SK-N-SH (cell line): ENCODE data around the gene DOCK10. TPM values are rescaled to one million over a fixed set of nuclear protein-coding genes. Genes with fewer than 3 reads are reported as not detected.

Source experiments
- CTCF ChIA-PET: fragments of 300-600, 350-600 bp; formaldehyde crosslinking; extraction: SDS; loops from one replicate; lab custom pipeline; 2021; lab: Yijun Ruan, JAX
- POLR2A ChIA-PET: fragments of 350-600 bp; sonication (Branson Sonifier 250); formaldehyde crosslinking; extraction: SDS; loops from one replicate; lab custom pipeline; 2020; ENCODE audit warnings: antibody characterized with exemption, inconsistent platforms; lab: Yijun Ruan, JAX
- DNase-seq: peaks from one replicate; pipeline ENCODE4 v3.0.0; 2012
- H2AFZ ChIP-seq: fragments of 200-600 bp; sonication (generic); 2 replicates; pipeline ENCODE4 v1.8.1; 2016; ENCODE audit warnings: antibody characterized with exemption, mild to moderate bottlenecking, low read depth
- H3F3A ChIP-seq: fragments of 200-600 bp; sonication (generic); replicated peaks from 2 replicates; pipeline ENCODE3; 2016; ENCODE audit warnings: antibody characterized with exemption, mild to moderate bottlenecking; ENCODE audit not compliant: insufficient read depth
- H3K27ac ChIP-seq, 2 experiments: fragments of 200-500 bp in 1 of 2; fragments of 200-600 bp in 1 of 2; sonication (Bioruptor generic) in 1 of 2; sonication (generic), shearing (Covaris generic) in 1 of 2; 2 replicates each; pipeline versions ENCODE4 v1.5.1 to v1.6.1; 2014 to 2016; ENCODE audit warnings: low read depth in 2 of 2, inconsistent platforms in 1 of 2, low read length in 1 of 2, mild to moderate bottlenecking in 1 of 2, mixed read lengths in 1 of 2
- H3K27me3 ChIP-seq: fragments of 200-600 bp; sonication (generic), shearing (Covaris generic); 2 replicates; pipeline ENCODE4 v1.6.1; 2016; ENCODE audit warnings: mixed run types; ENCODE audit not compliant: insufficient read depth
- H3K36me3 ChIP-seq, 2 experiments: fragments of 200-500 bp in 1 of 2; fragments of 200-600 bp in 1 of 2; sonication (Bioruptor generic) in 1 of 2; sonication (generic) in 1 of 2; replicated peaks in 1 of 2; 2 replicates each; pipeline versions ENCODE3 to v1.5.1; 2014 to 2016; ENCODE audit warnings: low read length in 1 of 2, mild to moderate bottlenecking in 1 of 2; ENCODE audit not compliant: insufficient read depth in 2 of 2, control insufficient read depth in 1 of 2
- H3K4me1 ChIP-seq, 2 experiments: fragments of 200-500 bp in 1 of 2; fragments of 200-600 bp in 1 of 2; sonication (Bioruptor generic) in 1 of 2; sonication (generic), shearing (Covaris generic) in 1 of 2; 2 replicates each; pipeline versions ENCODE4 v1.5.1 to v1.6.1; 2014 to 2016; ENCODE audit warnings: low read depth in 1 of 2, low read length in 1 of 2, mixed run types in 1 of 2; ENCODE audit not compliant: insufficient read depth in 2 of 2, control insufficient read depth in 1 of 2
- H3K4me2 ChIP-seq: fragments of 200-600 bp; sonication (generic), shearing (Covaris generic); 2 replicates; pipeline ENCODE4 v1.6.1; 2017; ENCODE audit warnings: mixed run types
- H3K4me3 ChIP-seq, 2 experiments: fragments of 200-500 bp in 1 of 2; fragments of 200-600 bp in 1 of 2; sonication (Bioruptor generic) in 1 of 2; sonication (generic), shearing (Covaris generic) in 1 of 2; 2 replicates each; pipeline versions ENCODE4 v1.5.1 to v1.8.1; 2014 to 2016; ENCODE audit warnings: low read depth in 2 of 2, inconsistent platforms in 1 of 2, low read length in 1 of 2, mild to moderate bottlenecking in 1 of 2, mixed read lengths in 1 of 2, moderate library complexity in 1 of 2
- H3K79me2 ChIP-seq: fragments of 200-600 bp; sonication (generic); 2 replicates; pipeline ENCODE4 v1.8.1; 2017; ENCODE audit warnings: mild to moderate bottlenecking; ENCODE audit not compliant: insufficient read depth
- H3K9ac ChIP-seq: fragments of 200-600 bp; sonication (generic); 2 replicates; pipeline ENCODE4 v1.6.1; 2017; ENCODE audit warnings: mixed run types
- H3K9me2 ChIP-seq: fragments of 200-600 bp; sonication (generic); 2 replicates; pipeline ENCODE4 v1.6.1; 2017; ENCODE audit warnings: mixed run types
- H3K9me3 ChIP-seq: fragments of 200-600 bp; sonication (generic); 2 replicates; pipeline ENCODE4 v1.6.1; 2017; ENCODE audit warnings: mixed run types, mild to moderate bottlenecking, moderate library complexity
- H4K20me1 ChIP-seq: fragments of 200-600 bp; sonication (generic); 2 replicates; pipeline ENCODE4 v1.6.1; 2017; ENCODE audit warnings: mild to moderate bottlenecking, mixed run types; ENCODE audit not compliant: insufficient read depth
- CHD2 ChIP-seq: fragments of 150-350 bp; IDR thresholded peaks from 2 replicates; pipeline ENCODE4 v1.6.1; 2018; ENCODE audit warnings: low read length; ENCODE audit not compliant: partially characterized antibody
- ELF1 ChIP-seq: IDR thresholded peaks from 2 replicates; pipeline ENCODE4 v1.4.0; 2012
- EZH2phosphoT487 ChIP-seq: fragments of 200-600 bp; sonication (generic); IDR thresholded peaks from 2 replicates; pipeline ENCODE4 v1.6.1; 2017; ENCODE audit warnings: low read depth, mixed run types, mild to moderate bottlenecking, antibody characterized with exemption, moderate library complexity, borderline replicate concordance
- FOSL2 ChIP-seq: IDR thresholded peaks from 2 replicates; pipeline ENCODE4 v1.4.0; 2012; ENCODE audit warnings: low read depth, mild to moderate bottlenecking, moderate library complexity, borderline replicate concordance
- FOXJ3 ChIP-seq: sonication (generic); formaldehyde crosslinking; IDR thresholded peaks from 2 replicates; pipeline ENCODE4 v1.5.1; 2020; ENCODE audit warnings: mild to moderate bottlenecking, missing genetic modification reagents
- GABPA ChIP-seq: IDR thresholded peaks from 2 replicates; pipeline ENCODE4 v1.4.0; 2012; ENCODE audit warnings: low read depth, mild to moderate bottlenecking
- GATA2 ChIP-seq: sonication (generic); formaldehyde crosslinking; IDR thresholded peaks from 2 replicates; pipeline ENCODE4 v1.5.0; 2020; ENCODE audit warnings: mild to moderate bottlenecking, missing genetic modification reagents
- JUND ChIP-seq: IDR thresholded peaks from 2 replicates; pipeline ENCODE4 v1.4.0; 2012
- MAX ChIP-seq: IDR thresholded peaks from 2 replicates; pipeline ENCODE4 v1.4.0; 2012; ENCODE audit warnings: low read depth
- MEF2A ChIP-seq: IDR thresholded peaks from 2 replicates; pipeline ENCODE4 v1.4.0; 2012; ENCODE audit warnings: low read depth, borderline replicate concordance
- MXI1 ChIP-seq: IDR thresholded peaks from 2 replicates; pipeline ENCODE4 v1.6.1; 2012; ENCODE audit warnings: mild to moderate bottlenecking, low read depth, low read length, improper control_type of control experiment
- NFIC ChIP-seq: IDR thresholded peaks from 2 replicates; pipeline ENCODE4 v1.4.0; 2012; ENCODE audit warnings: borderline replicate concordance
- PBX3 ChIP-seq: IDR thresholded peaks from 2 replicates; pipeline ENCODE4; 2012
- RAD21 ChIP-seq: IDR thresholded peaks from 2 replicates; pipeline ENCODE4 v1.6.1; 2012; ENCODE audit warnings: mild to moderate bottlenecking, low read length
- RCOR1 ChIP-seq: fragments of 150-350 bp; IDR thresholded peaks from 2 replicates; pipeline ENCODE4 v1.6.1; 2017; ENCODE audit warnings: antibody characterized with exemption, low read length
- TCF12 ChIP-seq: IDR thresholded peaks from 2 replicates; pipeline ENCODE4 v1.4.0; 2012
- YY1 ChIP-seq: IDR thresholded peaks from 2 replicates; pipeline ENCODE4 v1.4.0; 2012; ENCODE audit warnings: low read depth, mild to moderate bottlenecking
- WGBS: methylation state at CpG from one replicate; pipeline ENCODE4 v1.1.6; 2017; ENCODE audit warnings: low lambda C conversion rate; 5-methylcytosine and 5-hydroxymethylcytosine counted together
- polyA plus RNA-seq, 3 experiments: library from polyadenylated mRNA; depleted of rRNA; stranded (reverse); fragments of >200 nt; gene quantifications; 2 replicates each; pipeline ENCODE4 v1.2.3, GENCODE V29; 2012
- TF ChIP-seq, protein P1 (sequence below): fragments of 150-350 bp; IDR thresholded peaks from 2 replicates; pipeline ENCODE4 v1.6.1; 2016; ENCODE audit warnings: mild to moderate bottlenecking, low read depth, low read length
- TF ChIP-seq, protein P2 (sequence below): fragments of 150-350 bp; IDR thresholded peaks from 2 replicates; pipeline ENCODE4 v1.6.1; 2017; ENCODE audit warnings: antibody characterized with exemption, low read length, low read depth, borderline replicate concordance
- TF ChIP-seq, protein P3 (sequence below): fragments of 200-600 bp; sonication (generic); IDR thresholded peaks from 2 replicates; pipeline ENCODE4 v1.6.1; 2017; ENCODE audit warnings: antibody characterized with exemption, mild to moderate bottlenecking, moderate library complexity

Gene DOCK10
- polyA plus RNA-seq, 1 of the 3 experiments (the other 2 are of a cell fraction) = 24.1 TPM

- no peak overlapping the region for H3K27ac ChIP-seq
- no peak overlapping the region for H3K4me3 ChIP-seq
- H3K36me3 ChIP-seq = peaks cover 4 to 9% of the 10 kb centered on the region in 2 experiments
- no peaks in the 10 kb centered on the region for H3K27me3 ChIP-seq
- no peak overlapping the region for H3K9ac ChIP-seq
- ChIA-PET POLR2A (no interaction called here), CTCF (no interaction called here)
- no peaks in the 10 kb centered on the region for H4K20me1 ChIP-seq
- 88% methylated on average over 5 of the region's 5 CpGs for WGBS
- no peak overlapping the region for H3K4me2 ChIP-seq
- H3K4me1 ChIP-seq = peaks cover 7 to 20% of the 10 kb centered on the region in 2 experiments; a peak in 3 of 4 replicates
- peaks cover 10% of the 10 kb centered on the region for H3F3A ChIP-seq
- H2AFZ ChIP-seq = no peak overlapping the region
- TF ChIP-seq FOXJ3 (CRISPR knock-in tag) = no peak
- TF ChIP-seq, protein P1, sequence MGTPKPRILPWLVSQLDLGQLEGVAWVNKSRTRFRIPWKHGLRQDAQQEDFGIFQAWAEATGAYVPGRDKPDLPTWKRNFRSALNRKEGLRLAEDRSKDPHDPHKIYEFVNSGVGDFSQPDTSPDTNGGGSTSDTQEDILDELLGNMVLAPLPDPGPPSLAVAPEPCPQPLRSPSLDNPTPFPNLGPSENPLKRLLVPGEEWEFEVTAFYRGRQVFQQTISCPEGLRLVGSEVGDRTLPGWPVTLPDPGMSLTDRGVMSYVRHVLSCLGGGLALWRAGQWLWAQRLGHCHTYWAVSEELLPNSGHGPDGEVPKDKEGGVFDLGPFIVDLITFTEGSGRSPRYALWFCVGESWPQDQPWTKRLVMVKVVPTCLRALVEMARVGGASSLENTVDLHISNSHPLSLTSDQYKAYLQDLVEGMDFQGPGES = no peak
- 0 out of 2 replicates have a peak, but pooled peaks have one; percentile 8 for TF ChIP-seq NFIC
- TF ChIP-seq MXI1 = no peak
- TF ChIP-seq ELF1 = no peak
- TF ChIP-seq GABPA = no peak
- TF ChIP-seq YY1 = no peak
- TF ChIP-seq GATA2 (CRISPR knock-in tag) = no peak
- no peak for DNase-seq
- peaks cover 47% of the 10 kb centered on the region for H3K79me2 ChIP-seq
- H3K9me2 ChIP-seq = no peaks in the 10 kb centered on the region
- H3K9me3 ChIP-seq = no peaks in the 10 kb centered on the region
These were observed 107.6 kb downstream of the DOCK10 start for GRCh38 chr2:224934526-224935188.

DNA sequence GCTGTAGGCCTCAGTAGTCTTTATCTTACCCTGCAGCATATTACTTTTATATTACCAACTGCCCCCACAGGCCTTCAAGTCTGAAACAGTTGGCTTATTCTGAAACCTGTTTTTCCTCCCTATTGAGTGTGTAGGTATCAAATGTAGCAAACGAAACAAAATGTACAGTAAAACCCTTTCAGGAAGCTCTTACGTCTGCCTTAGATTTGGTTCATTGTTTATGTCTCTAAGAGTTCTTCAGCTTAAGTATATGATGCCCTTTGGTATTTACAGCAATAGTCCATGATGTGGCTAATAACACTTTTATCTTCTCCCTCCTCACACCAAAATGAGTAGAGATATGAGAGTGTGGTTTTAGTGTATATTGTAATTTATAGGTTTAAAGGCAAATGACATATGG lies 108.8 kb downstream of the DOCK10 start:
- Histone ChIP-seq H4K20me1 (no peaks in the 10 kb centered on the region), H3K4me1 (peaks cover 4 to 9% of the 10 kb centered on the region in 2 experiments; a peak in 3 of 4 replicates), H2AFZ (no peak overlapping the region), H3K79me2 (peaks cover 44% of the 10 kb centered on the region), H3K9ac (no peak overlapping the region), H3K4me2 (no peak overlapping the region), H3F3A (peaks cover 5% of the 10 kb centered on the region), H3K9me2 (no peaks in the 10 kb centered on the region), H3K36me3 (peaks cover 7 to 19% of the 10 kb centered on the region in 2 experiments), H3K27me3 (no peaks in the 10 kb centered on the region), H3K9me3 (no peaks in the 10 kb centered on the region), H3K27ac (no peak overlapping the region), H3K4me3 (no peak overlapping the region)
- 93% methylated on average over 2 of the region's 2 CpGs for WGBS
- ChIA-PET CTCF (interaction anchor here (1.1 kb wide), 1 partner anchor 71 kb away, joined by 3 read pairs; no protein-coding TSS in a partner anchor), POLR2A (no interaction called here)
- DNase-seq = no peak
- TF ChIP-seq RAD21 = no peak
- no peak for TF ChIP-seq JUND
- TF ChIP-seq CHD2 = no peak
- TF ChIP-seq, protein P2, sequence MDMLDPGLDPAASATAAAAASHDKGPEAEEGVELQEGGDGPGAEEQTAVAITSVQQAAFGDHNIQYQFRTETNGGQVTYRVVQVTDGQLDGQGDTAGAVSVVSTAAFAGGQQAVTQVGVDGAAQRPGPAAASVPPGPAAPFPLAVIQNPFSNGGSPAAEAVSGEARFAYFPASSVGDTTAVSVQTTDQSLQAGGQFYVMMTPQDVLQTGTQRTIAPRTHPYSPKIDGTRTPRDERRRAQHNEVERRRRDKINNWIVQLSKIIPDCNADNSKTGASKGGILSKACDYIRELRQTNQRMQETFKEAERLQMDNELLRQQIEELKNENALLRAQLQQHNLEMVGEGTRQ = no peak
- TF ChIP-seq FOXJ3 (CRISPR knock-in tag) = no peak
- TF ChIP-seq RCOR1 = no peak
- no peak for TF ChIP-seq EZH2phosphoT487
- TF ChIP-seq GABPA = no peak
- no peak for TF ChIP-seq ELF1
- no peak for TF ChIP-seq FOSL2
- no peak for TF ChIP-seq MEF2A
- TF ChIP-seq PBX3 = no peak
- TF ChIP-seq TCF12 = no peak
- no peak for TF ChIP-seq GATA2 (CRISPR knock-in tag)
- TF ChIP-seq, protein P3, sequence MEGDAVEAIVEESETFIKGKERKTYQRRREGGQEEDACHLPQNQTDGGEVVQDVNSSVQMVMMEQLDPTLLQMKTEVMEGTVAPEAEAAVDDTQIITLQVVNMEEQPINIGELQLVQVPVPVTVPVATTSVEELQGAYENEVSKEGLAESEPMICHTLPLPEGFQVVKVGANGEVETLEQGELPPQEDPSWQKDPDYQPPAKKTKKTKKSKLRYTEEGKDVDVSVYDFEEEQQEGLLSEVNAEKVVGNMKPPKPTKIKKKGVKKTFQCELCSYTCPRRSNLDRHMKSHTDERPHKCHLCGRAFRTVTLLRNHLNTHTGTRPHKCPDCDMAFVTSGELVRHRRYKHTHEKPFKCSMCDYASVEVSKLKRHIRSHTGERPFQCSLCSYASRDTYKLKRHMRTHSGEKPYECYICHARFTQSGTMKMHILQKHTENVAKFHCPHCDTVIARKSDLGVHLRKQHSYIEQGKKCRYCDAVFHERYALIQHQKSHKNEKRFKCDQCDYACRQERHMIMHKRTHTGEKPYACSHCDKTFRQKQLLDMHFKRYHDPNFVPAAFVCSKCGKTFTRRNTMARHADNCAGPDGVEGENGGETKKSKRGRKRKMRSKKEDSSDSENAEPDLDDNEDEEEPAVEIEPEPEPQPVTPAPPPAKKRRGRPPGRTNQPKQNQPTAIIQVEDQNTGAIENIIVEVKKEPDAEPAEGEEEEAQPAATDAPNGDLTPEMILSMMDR = no peak
- no peak for TF ChIP-seq MAX
